SH-SY5Y (cell line): ENCODE measurements around the gene RNF38.

ENCODE experiments used
- GATA2 ChIP-seq: IDR thresholded peaks from 2 replicates; pipeline ENCODE4 v1.6.1; 2011; ENCODE audit warnings: mild to moderate bottlenecking, low read depth, low read length
- GATA3 ChIP-seq: IDR thresholded peaks from 2 replicates; pipeline ENCODE4 v1.6.1; 2011; ENCODE audit warnings: low read depth, mild to moderate bottlenecking, low read length, moderate library complexity

GRCh38 chr9:36358486-36358885 lies 41.6 kb downstream of the RNF38 start:
- TF ChIP-seq GATA2 = no peak
- no peak for TF ChIP-seq GATA3
